ENCODE data around the gene WWOX. TPM values are rescaled to one million over a fixed set of nuclear protein-coding genes. Genes with fewer than 3 reads are reported as not detected.

Gene WWOX
- total and polyA plus RNA-seq, 10 donors, result 5.9 to 90.3 (median 26.4) TPM

- no peaks in the 10 kb centered on the region for H3K36me3 ChIP-seq
- WGBS, 5 donors, result 88 to 96% (median 94%) methylated on average over 2 of the region's 2 CpGs
- intact Hi-C loops (cut with DNase I; ENCODE audit: low total_unique reads), result no loop called here
- TF ChIP-seq POLR2AphosphoS5 (IDR thresholded peaks at IDR 0.05) (no peak), CTCF (IDR thresholded peaks at IDR 0.05 in 8 of 11, conservative IDR thresholded peaks at IDR 0.05 in 3 of 11) (no peak), POLR2A (IDR thresholded peaks at IDR 0.05) (no peak)
- H3K27me3 ChIP-seq (replicated peaks in 1 of 7), result no peaks in the 10 kb centered on the region
- H3K4me1 ChIP-seq, result peaks cover 0 to 70% (median 42%) of the 10 kb centered on the region in 6 donors
- no peak overlapping the region for H3K4me3 ChIP-seq
- H3K9me3 ChIP-seq, result no peaks in the 10 kb centered on the region
- no peak overlapping the region for H3K27ac ChIP-seq
- no peak for DNase-seq
Observed at GRCh38 chr16:78746718-78747117, 647.3 kb downstream of the WWOX start.

GRCh38 chr16:78748220-78748929 is 648.9 kb downstream of the WWOX start:
- 90 to 94% (median 93%) methylated on average over 9 of the region's 9 CpGs for WGBS, 5 donors
- Histone ChIP-seq H3K27me3 (replicated peaks in 1 of 7) (no peaks in the 10 kb centered on the region), H3K9me3 (no peaks in the 10 kb centered on the region), H3K4me1 (peaks cover 0 to 67% (median 29%) of the 10 kb centered on the region in 6 donors), H3K4me3 (no peak overlapping the region), H3K27ac (peak overlapping the region in 1 of 8 donors; percentile 9), H3K36me3 (no peaks in the 10 kb centered on the region)
- intact Hi-C loops (cut with DNase I; ENCODE audit: low total_unique reads), result no loop called here
- no peak for TF ChIP-seq POLR2A (IDR thresholded peaks at IDR 0.05)
- no peak for TF ChIP-seq CTCF (IDR thresholded peaks at IDR 0.05 in 8 of 11, conservative IDR thresholded peaks at IDR 0.05 in 3 of 11)
- no peak for TF ChIP-seq POLR2AphosphoS5 (IDR thresholded peaks at IDR 0.05)
- no peak for DNase-seq

GRCh38 chr16:78749745-78750268 is 650.4 kb downstream of the WWOX start:
- Histone ChIP-seq H3K4me1 (peaks cover 0 to 54% (median 25%) of the 10 kb centered on the region in 6 donors), H3K27ac (peak overlapping the region in 7 of 8 donors; percentile 15 to 70 (median 57)), H3K36me3 (no peaks in the 10 kb centered on the region), H3K9me3 (no peaks in the 10 kb centered on the region), H3K27me3 (replicated peaks in 1 of 7) (no peaks in the 10 kb centered on the region), H3K4me3 (peak overlapping the region in 1 of 8 donors; percentile 36)
- whole genome bisulfite sequencing, 5 donors, result 22 to 37% (median 25%) methylated on average over 4 of the region's 4 CpGs
- intact Hi-C loops (cut with DNase I; ENCODE audit: low total_unique reads), result no loop called here
- TF ChIP-seq CTCF (IDR thresholded peaks at IDR 0.05 in 8 of 11, conservative IDR thresholded peaks at IDR 0.05 in 3 of 11) (no peak), POLR2A (IDR thresholded peaks at IDR 0.05) (no peak), POLR2AphosphoS5 (IDR thresholded peaks at IDR 0.05) (no peak)
- no peak for DNase-seq

- 93 to 97% (median 95%) methylated on average over 8 of the region's 8 CpGs for WGBS, 5 donors
- DNase-seq, result no peak
- H3K4me1 ChIP-seq, result peaks cover 0 to 49% (median 25%) of the 10 kb centered on the region in 6 donors
- H3K27me3 ChIP-seq (replicated peaks in 1 of 7), result no peaks in the 10 kb centered on the region
- intact Hi-C loops (cut with DNase I; ENCODE audit: low total_unique reads), result no loop called here
- H3K27ac ChIP-seq, result peak overlapping the region in 7 of 8 donors; percentile 15 to 70 (median 57)
- no peaks in the 10 kb centered on the region for H3K9me3 ChIP-seq
- no peaks in the 10 kb centered on the region for H3K36me3 ChIP-seq
- no peak for TF ChIP-seq CTCF (IDR thresholded peaks at IDR 0.05 in 8 of 11, conservative IDR thresholded peaks at IDR 0.05 in 3 of 11)
- no peak for TF ChIP-seq POLR2AphosphoS5 (IDR thresholded peaks at IDR 0.05)
- no peak for TF ChIP-seq POLR2A (IDR thresholded peaks at IDR 0.05)
- H3K4me3 ChIP-seq, result peak overlapping the region in 1 of 8 donors; percentile 36
Observed at GRCh38 chr16:78750611-78751010, 651.2 kb downstream of the WWOX start.
